COLO829 (cell line): ENCODE data around the gene KRT86.
A peak's percentile ranks its signal among the peaks of the same experiment; 100 is the strongest.
"Not testable (repeated sequence)": the region's sequence is repeated elsewhere in the genome, so short reads cannot be mapped to it uniquely, and the experiment has no call there.

Source experiments
- DNase-seq: peaks from one replicate; pipeline ENCODE4 v3.0.0; 2012; ENCODE audit warnings: low spot score

The KRT86 gene

DNA sequence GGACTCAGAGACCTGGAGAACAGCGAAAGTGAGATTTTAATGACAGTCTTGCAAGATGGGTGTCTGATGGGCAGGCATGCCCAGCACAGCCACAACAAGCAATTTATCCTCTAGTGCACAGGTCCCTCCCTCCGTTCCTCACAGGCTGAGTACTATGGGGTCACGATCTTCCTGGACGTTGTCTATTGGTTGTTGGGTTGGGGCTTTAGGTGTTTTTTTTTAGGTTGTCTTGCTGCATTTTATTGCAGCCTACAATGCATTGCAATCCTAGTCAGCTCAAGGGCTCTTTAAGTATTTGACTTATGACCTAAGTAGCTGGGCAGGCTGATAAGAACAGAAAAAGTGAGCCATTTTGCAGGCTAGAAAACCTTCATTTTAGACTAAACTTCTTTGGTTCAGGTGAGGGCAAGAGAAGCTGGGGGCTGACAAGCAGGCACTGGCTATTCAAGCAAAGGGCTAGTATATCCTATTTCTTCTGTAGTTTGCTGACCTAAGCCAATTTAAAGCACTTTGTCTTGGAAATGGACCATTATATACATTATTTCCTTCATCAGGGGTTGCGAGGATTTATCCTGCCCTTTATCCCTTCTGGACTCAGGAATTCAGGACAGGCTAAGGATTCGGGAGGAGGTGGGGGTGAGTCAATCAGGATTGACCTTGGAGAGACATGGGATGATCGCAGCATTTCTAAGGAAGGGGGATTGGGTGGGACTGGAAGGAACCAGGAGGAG, 35.4 kb upstream of the KRT86 start:
- DNase-seq = no peak

DNA sequence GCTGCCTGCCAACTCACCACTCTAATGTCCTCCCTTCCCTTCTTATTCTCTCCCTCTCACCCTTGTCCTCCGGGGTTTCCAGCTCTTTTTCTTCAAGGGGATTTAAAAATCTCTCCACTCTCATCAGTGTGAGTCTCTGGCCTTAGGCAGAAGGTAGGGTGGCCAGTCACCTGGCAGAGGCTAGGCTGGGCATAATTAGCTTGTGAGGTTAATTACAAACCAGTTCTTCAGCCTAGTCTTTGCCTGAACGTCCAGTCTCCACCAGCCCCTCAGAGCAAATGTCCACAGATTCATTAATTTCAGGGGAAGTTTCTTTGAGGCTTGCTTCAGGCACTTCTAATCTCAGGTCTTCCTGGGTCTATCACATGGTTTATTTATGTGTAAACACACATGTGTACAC, 34.7 kb upstream of the KRT86 start:
- no peak for DNase-seq

DNA sequence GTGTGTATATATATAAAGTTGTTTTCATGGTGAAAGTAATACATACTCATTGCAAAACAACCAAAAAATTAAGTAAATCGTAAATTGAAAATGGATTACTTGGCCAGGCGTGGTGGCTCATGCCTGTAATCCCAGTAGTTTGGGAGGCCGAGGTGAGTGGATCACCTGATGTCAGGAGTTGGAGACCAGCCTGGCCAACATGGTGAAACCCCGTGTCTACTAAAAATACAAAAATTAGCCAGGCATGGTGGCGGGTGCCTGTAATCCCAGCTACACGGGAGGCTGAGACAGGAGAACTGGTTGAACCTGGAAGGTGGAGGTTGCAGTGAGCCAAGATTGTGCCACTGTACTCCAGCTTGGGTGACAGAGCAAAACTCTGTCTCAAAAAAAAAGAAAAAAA, 34.2 kb upstream of the KRT86 start:
- DNase-seq = not testable (repeated sequence)

GRCh38 chr12:52241205-52241842, 33.1 kb upstream of the KRT86 start:
- DNase-seq = no peak

DNA sequence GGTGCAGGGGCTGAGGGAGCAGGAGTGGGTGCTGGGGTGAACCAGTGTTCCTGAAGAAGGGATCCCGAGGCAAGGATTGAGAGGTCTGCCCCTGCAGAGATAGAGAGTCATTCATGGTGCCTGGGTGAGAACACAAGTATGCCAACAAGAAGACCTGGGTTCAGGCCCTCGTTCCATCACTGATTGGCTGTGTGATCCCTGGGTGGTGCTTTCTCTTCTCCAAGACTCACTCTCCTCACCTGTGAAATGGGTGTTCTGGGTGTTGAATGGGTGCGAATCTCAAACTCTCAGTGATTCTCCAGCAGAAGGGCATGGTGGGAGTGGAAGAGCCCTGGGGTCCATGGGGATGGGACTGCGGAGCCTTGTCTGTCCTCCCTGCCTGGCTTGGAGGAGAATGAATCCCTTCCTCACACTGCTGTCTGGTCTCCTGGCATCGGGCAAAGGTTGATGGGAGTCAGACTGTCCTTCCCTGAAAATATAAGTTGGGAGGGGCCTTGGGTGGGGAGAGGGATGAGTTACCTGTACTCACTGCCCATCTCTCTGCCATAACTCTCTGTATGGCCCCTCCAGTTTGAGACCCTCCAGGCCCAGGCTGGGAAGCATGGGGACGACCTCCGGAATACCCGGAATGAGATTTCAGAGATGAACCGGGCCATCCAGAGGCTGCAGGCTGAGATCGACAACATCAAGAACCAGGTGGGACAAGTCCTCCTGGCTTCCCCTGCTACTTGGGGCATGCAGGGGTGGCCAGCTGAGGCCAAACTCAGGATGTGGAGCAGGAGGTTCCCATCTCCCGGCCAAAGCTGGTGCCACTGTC, 31.8 kb upstream of the KRT86 start:
- no peak for DNase-seq

- no peak for DNase-seq
Measured at GRCh38 chr12:52243259-52243855, 31.1 kb upstream of the KRT86 start.

DNA sequence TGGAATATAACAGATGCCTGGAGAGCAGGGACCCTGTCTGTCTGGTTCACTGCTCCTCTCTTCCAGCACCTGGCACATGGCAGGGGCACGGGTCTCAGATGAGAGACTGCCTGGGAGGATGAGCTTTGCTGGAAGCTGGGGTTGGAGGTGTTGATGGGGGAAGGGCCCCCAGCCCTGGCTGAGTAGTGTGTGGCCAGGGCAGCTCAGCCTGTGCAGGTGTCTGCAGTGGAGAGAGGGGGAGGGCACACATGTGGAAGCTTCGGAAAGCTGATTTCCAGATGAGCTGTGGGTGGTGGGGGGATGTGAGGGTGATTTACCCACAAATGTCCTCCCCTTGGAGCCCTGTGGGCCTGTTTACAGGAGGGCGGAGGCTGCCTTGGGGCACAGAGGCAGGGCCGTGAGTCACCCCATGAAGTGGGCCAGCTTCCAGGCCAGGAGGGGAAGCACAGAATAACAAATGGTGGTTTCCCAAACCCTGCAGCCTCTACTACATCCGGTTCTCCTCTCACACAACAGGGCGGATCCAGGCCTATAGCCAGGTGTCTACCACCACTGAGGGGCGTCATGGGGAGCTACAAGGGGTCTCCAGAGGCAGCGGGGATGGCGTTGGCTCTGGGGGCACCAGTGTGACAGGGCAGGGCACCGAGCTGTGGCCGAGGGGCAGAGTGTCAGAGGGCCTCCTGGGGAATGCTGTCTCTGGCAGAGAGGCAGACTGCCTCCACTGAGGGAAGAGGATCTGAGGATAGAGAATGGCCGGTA, 30.4 kb upstream of the KRT86 start:
- peak; percentile 56 for DNase-seq

DNA sequence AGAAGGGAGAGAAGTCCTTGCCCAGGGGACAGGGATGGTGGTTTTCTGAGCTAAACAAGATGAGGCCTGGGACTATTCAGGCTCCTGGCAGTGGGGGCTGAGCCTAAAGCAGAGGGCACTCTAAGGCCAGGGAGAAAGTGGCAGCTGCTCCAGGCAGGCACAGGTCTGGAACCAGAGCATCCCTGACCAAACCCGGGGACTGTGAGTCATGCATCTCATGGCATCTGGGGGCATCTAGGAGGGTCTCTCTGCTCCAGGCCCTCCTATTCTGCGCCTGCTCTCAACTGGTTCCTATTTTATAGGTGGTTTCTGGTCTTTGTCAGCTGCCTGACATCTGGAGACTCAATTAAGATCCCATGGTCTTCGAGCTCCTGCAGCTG, 29.8 kb upstream of the KRT86 start:
- DNase-seq = no peak

GRCh38 chr12:52245259-52245961, 29.0 kb upstream of the KRT86 start:
- no peak for DNase-seq

- peak; percentile 56 for DNase-seq
Measured at GRCh38 chr12:52245962-52246569, 28.4 kb upstream of the KRT86 start.

DNA sequence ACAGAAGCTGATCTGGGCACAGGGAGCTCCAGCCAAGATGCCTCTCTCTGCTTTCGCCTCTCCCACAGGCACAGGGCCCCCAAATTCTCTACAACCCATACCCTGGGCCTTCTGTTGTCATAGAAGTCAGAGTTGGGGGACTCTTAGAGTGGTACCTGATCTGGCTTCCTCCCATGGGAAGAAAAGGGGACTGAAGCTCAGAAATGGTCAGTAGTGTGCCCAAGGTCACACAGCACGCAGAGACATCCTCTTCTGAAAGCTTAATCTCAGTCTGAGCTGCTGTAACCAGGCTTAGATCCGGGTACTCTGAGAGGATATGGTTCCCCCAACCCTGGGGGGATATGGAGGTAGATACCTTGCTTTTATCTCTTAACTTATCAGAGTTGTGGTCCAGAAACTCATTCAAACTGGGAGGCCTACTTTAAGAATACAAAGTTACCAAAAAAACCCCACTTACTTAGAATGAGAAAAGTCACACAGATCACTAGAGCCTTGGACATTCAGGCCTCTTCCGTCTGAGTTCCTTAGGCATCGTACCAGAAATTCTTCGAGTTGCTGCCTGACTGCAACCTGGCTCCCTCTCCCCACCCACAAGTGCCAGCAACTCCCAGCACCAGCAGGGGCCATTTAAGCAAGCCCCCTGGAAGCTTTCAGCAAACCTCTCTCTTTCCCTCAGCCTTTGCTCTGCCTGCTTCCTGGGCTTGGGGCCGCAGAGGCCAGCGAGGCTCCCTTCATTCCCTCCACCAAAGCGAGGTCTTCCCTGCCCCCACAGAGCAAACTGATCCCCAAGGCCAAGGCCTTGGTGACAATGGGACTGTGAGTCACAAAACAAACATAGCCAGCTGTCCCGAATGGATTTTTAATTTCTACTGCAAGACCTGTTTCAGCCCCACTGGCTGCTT, 27.5 kb upstream of the KRT86 start:
- DNase-seq = no peak

DNA sequence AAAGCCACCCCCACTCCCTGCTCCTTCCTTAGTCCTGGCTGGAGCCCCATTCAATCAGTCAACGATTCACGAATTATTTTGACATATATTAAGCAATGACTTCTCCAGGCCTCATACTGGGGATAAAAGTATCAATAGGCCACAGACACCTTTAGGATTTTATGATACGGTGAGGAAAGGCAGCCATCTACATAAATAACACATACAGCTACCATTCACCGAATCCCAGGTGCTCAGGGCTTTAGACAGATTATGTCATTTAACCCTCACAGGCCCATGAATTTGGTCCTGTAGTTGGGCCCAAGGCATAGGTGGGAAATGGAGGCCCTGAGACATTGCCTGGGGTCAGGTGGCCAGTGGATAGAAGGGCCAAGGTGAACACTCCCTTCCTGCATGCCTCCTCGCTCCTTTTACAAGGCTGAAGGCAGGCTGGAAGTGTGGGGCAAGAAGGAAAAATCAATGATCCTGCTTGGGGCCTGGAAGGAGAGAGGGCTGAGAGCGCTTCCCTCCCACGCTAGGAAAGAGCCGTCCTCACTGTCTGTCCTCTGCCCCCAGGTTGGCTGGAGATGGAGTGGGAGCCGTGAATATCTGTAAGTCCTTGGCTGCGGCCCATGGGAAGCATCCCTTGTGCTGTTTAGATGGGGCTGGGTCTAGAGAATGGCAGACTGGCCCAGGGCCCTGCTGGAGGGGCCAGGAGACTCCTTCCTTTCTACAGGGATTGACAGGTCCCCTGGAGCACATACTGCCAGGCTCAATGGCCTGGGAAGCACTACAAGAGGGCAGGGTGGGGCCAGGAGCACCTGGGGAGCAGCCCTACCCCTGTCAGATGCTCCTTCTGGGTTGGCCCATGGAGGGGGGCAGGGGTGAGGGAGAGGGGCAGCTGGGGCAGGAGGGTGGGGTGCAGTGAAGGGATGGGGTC, 26.6 kb upstream of the KRT86 start:
- DNase-seq = no peak

DNA sequence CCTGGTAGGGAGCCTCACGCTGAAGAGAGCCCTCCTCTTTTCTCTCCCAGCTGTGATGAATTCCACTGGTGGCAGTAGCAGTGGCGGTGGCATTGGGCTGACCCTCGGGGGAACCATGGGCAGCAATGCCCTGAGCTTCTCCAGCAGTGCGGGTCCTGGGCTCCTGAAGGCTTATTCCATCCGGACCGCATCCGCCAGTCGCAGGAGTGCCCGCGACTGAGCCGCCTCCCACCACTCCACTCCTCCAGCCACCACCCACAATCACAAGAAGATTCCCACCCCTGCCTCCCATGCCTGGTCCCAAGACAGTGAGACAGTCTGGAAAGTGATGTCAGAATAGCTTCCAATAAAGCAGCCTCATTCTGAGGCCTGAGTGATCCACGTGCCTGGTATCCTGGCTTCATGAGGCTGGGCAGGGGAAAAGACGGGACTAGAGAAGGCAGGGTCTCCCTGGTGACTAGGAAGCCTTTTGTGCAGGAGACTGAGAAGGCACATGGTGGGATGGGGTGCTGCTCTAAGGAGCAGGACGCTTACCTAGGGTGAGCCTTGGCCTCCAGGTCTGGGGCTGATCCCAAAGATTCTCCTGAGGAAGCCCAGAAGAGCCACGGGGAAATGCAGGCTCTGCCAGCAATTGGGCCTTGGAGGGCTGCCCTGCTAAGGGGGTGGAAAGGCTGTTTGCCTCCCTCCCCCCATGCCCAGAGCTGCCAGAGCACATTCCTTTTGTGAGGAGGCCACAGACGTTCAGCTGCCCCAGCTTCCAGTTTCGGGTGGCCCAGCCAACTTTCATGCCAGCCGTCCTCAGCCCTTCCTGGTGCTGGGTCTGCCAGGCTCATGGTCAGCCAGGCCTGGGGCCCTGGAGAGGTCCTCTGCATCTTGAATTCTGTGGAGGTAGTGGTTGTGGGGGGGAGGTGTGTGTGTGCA, 25.6 kb upstream of the KRT86 start:
- DNase-seq = no peak

DNA sequence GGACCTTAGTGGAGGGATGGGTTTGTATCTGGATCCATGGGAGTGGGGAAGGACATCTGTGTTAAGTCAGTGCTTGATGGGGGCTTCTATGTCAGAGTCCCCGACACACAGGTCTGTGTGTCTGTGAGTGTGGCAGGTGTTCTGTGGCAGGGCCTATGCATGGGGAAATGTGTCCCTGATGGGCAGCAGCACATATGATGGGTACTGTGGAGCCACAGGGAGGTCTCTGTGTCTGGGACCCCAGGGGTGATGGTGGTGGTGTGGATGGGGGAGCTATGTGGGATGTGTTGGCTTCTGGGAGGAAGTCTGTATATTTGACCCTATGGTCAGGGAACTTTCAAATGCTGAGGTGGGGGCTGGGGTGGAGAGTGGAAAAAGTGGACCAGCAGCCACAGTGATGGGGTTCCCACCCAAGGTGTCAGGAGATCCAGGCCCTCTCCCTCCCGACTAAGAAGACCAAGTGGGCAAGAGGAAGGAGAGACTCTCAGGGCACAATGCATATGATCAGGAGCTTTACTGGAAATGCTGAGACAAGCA, 24.9 kb upstream of the KRT86 start:
- no peak for DNase-seq

GRCh38 chr12:52250048-52250990, 24.1 kb upstream of the KRT86 start:
- no peak for DNase-seq

- DNase-seq = no peak
Measured at GRCh38 chr12:52251367-52252051, 22.9 kb upstream of the KRT86 start.
